Measurements from ENCODE around the gene FOSL2.

FOSL2 gene

GRCh38 chr2:28434600-28434989 is 41.9 kb downstream of the FOSL2 start:
- DNase-seq: no peak

GRCh38 chr2:28435241-28435640 is 42.6 kb downstream of the FOSL2 start:
- DNase-seq: no peak

DNA sequence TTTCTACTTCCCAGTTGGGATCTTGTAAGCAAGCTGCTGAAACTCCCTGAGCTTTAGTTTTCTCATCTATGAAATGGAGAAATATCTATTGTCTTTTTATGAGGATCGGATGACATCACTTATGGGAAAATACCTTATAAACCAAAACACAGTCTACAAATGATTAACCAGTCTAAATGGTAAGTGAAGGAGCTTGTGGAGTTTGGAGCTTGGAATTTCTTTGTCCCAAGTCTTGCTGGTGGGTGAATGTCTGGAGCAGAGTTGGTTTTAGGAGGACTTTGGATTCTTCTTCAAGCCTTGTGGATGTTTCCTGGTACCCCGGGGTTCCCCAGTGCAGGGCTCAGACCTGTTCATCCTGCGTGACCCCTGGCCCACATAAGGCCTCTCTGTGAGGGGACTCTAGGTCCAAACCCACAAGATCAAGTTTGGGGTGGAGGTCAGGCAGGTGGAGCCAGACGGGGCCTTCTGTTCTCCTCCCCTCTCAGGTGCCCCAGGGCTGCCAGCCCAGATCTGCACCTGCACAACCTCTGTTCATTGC is 43.2 kb downstream of the FOSL2 start:
- no peak for DNase-seq

DNA sequence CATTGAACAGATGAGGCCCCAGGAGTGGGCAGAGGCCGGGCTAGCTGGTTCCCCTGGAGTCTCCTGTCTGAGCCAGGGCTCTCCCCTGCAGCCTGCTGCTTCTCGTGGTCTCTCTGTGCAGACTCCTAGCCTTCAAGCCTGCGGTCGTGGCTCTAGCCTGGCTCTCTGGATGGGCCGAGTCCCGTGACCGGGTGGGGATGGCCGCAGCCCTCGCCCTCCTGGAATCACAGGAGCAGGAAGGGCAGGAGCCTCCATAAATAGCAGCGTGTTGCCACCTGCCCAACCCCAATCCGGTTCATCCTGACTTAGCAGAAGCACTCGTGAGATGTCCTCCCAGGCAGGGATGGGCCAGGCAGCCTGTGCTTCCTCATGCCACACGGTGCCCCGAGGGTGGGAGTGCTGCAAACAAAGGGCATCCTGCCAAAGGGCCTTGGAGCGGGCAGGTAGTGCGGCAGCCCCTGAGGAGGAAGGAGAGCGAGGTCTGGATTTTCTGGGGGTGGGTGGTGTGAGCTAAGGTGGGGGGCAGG is 43.9 kb downstream of the FOSL2 start:
- DNase-seq: no peak

- DNase-seq: no peak
These were observed 44.6 kb downstream of the FOSL2 start for GRCh38 chr2:28437149-28437835.

GRCh38 chr2:28437918-28438317 is 45.3 kb downstream of the FOSL2 start:
- DNase-seq: no peak

GRCh38 chr2:28438532-28439063 is 45.9 kb downstream of the FOSL2 start:
- no peak for DNase-seq

- no peak for DNase-seq
These were observed 46.5 kb downstream of the FOSL2 start for GRCh38 chr2:28439127-28439526.

DNA sequence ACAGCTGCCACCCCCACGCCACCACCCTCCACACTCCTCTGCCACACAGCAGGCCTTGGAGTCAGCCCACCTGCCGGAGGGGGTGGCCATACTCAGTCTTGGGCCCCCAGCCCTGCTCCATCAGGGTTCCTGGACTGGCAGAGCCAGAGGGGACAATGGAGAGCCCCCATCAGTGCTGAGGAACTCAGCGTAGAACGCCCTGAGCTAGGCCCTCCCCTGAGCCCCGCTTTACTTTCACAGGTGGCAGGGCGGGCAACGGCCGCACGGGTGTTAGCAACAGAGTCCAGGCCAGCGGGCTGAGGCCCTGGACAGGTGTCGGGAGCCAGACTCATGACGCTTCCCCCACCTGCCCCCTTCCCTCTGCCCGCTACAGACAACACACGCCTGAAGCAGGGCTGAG is 47.1 kb downstream of the FOSL2 start:
- DNase-seq: no peak

DNA sequence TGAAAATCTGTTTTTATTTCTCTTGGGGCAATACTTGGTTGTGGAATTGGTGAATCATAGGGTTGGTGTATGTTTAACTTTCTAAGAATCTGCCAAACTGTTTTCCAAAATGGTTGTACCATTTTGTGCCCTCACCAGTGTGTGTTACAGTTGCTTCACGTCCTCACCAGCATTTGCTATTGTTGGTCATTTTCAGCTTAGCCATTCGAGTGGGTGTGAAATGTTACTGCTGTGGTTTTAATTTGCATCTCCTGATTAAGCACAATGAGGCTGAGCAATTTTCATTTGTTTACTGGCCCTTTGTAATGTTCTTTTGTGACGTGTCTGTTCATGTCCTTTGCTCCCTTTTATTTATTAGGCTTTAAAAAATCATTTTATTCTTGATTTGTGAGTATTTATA is 49.7 kb downstream of the FOSL2 start:
- DNase-seq: no peak

GRCh38 chr2:28444956-28445355 is 52.3 kb downstream of the FOSL2 start:
- DNase-seq: no peak

GRCh38 chr2:28445448-28446258 is 53.0 kb downstream of the FOSL2 start:
- peak; percentile 79 for DNase-seq

GRCh38 chr2:28446531-28446930 is 53.9 kb downstream of the FOSL2 start:
- no peak for DNase-seq

DNA sequence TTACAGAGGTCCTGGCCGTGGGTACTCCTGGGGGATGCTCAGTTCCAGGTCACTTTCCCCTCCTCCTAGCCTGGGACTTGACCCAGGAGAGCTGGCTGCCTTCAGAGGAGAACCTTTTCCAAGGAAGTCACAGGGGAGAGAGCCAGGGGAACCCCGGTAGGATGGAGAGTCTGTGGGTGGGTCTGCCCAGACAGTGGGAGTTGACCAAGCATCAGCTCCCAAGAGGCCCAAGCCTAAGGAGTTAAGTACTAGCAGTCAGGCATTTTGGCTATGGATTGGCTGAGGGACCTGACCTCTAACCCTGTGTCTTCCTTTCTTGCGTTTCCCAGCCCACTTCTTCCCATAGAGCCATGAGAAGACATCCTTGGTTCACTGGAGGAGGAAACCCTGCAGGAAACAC is 54.4 kb downstream of the FOSL2 start:
- DNase-seq: no peak

DNA sequence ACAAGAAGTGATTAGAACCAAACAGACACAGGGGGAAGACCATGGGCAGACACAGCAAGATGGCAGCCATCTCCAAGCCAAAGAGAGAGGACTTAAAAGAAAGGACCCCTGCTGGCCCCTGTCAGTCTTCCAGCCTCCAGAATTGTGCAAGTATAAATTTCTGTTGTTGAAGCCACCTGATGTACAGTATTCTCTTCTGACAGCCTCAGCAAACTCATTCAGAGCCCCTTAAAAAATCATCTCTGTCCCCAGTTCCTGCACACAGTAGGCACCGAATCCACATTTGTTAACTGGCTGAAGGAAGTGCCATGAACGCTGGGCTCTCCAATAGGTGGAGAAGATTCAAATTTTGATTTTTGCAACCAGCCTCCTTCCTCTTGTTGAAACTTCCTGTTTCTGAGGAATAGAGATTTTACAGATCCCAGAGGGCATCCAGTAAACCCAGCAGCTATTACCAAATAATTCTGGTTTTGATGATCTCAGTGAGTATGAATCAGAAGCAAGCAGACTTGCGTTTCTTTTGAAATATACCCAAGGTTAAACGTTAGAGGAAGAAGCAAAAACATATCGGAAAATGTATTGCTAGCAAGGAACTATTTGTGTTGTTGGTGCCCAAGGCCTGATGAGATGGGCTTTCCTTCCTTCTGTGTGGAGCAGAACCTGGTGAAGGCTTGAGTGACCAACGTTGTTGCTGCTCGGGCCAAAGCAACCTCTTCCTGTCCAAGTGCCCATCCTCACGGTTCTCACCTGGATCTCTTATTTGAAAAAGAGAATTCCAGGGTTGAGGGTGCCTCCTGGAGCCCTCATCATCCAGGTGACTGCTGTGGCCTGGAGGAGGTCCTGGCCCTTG is 55.5 kb downstream of the FOSL2 start:
- DNase-seq: peak; percentile 19

- DNase-seq: no peak
These were observed 56.1 kb downstream of the FOSL2 start for GRCh38 chr2:28448793-28449100.

DNA sequence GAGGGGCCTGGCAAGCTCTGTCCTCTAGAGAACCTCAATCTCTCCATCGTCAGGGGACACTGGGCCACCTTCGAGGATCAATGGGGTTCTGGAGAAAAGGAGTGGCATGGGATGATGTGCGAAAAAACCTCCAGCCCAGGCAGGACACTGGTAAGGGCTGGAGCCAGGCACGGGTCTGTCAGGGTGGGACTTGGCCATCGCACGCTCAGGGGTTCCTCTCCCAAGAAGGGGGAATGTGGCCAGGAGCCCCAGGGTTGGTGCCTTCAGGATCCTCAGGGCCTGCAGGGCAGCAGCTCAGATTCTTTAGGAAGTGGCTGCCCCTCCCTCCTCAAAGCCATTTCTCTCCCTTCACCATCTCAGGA is 56.4 kb downstream of the FOSL2 start:
- DNase-seq: no peak

DNA sequence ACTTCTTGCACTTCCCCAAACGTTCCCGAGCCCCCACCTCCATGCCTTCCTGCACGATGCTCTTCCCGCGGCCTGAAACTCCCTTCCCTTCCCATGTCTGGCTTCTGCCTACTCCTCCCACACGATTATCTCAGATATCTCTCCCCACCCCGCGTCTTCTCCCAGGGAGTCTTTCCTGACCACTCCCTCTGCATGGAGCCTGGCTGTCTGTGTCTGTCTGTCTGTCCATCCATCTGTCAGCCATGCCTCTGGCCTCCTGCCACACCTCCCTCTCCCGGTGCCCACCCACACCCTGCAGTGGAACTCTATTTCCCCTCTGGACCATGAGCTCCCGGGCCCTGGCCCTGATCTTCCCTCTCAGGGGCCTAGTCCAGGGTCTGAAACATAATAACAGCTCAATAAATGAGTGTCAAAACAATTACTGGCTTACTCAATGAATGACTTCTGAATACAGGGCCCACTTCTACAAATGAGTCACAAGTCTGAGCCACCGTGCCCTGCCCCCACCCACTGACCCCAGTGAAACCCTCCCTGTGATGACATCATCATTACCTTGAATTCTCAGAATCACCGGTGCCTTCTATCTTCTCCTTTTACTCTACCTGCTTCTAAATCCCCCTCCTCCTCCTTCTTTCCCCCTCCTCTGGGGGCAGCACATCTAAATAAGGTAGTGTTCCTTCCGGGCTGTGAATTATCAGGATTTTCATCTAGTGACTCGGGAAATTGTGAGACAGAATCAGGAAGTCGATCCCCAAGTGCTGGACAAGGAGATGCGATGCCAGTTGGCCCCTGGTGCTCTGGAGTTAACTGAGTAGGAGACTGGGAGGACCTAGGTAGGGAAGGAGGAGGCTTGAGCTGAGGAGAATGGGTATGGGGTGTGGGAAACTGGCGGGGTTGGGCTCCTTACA is 57.1 kb downstream of the FOSL2 start:
- no peak for DNase-seq

GRCh38 chr2:28450901-28451565 is 58.4 kb downstream of the FOSL2 start:
- no peak for DNase-seq

DNA sequence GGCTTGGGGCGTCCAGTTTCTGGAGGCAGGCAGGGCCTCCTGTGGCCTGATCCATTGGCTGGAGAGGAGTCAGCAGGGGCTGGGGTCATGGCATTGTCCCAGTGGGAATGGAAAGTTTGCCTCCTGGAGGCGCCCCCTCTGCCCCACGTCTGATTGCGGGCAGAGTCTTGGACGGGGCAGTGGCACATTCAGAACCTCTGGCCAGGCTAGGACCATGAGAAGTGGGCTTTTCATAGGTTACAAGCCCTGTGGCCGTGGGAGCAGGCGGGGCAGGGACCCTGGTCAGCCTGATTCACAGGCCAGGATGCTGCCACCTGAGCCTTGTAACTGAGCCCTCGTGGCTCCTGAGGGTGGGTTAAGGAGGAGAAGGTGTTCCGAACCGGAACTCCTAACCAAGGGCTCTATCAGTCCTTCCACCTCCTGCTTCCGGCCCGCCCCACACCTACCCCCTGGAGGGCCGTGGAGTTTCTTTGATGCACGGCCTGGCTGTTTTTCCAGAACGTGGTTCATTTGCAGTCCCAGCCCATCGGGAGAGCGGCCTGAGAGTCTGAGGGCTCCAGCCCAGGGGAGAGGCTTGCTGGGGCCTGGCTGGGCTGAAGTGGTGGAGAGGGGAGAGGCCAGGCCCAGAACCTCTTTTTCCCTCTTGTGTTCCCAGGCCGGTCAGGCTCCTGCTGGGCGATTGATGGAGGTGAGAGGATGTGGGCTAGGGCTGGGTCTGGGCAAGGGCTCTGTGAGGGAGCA is 59.3 kb downstream of the FOSL2 start:
- DNase-seq: no peak
